ENCODE results near the gene CPED1.

DNA sequence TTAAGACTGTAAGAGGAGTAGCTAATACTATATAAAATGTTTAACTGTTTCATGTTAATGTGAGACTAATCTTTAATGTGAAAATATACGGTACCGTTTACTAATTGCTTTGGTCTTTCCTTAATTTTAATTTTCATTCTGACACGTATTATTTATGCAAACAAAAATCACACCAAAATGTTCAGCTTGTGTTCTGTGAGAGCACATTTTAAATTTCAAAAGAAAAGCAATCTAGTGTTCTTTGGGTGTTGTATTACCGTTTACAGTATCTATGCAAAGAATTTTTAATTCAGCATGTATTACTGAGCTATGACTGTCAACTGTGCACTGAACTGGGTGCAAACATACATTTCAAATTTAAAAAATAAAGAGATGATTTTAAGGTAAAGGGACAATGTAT, 342.5 kb downstream of the CPED1 start:
- TF ChIP-seq TAF1 (IDR thresholded peaks at IDR 0.05; ENCODE audit: borderline replicate concordance, insufficient read depth, low read length): no peak
- no peak for TF ChIP-seq POLR2AphosphoS5 (IDR thresholded peaks at IDR 0.05; ENCODE audit: low read depth, low read length)
- TF ChIP-seq SIN3A (IDR thresholded peaks at IDR 0.05; ENCODE audit: borderline replicate concordance, insufficient read depth, low read length): no peak
